NK-92 (cell line): ENCODE data around the gene ATP8A1.

Experiments
- DNase-seq: peaks from one replicate; lab custom pipeline; 2025; ENCODE audit not compliant: unreplicated experiment; lab: John Stamatoyannopoulos, UW

ATP8A1 gene

GRCh38 chr4:42627885-42628646 is 28.8 kb downstream of the ATP8A1 start:
- DNase-seq, result no peak

GRCh38 chr4:42626629-42627146 is 30.2 kb downstream of the ATP8A1 start:
- DNase-seq, result no peak

- no peak for DNase-seq
Observed at GRCh38 chr4:42625329-42625728, 31.6 kb downstream of the ATP8A1 start.

- DNase-seq, result no peak
Observed at GRCh38 chr4:42624551-42624950, 32.4 kb downstream of the ATP8A1 start.

GRCh38 chr4:42618023-42618422 is 38.9 kb downstream of the ATP8A1 start:
- DNase-seq, result no peak

- DNase-seq, result no peak
Observed at GRCh38 chr4:42617030-42617429, 39.9 kb downstream of the ATP8A1 start.

- no peak for DNase-seq
Observed at GRCh38 chr4:42616572-42616971, 40.3 kb downstream of the ATP8A1 start.

GRCh38 chr4:42615131-42615763 is 41.7 kb downstream of the ATP8A1 start:
- DNase-seq, result no peak

- DNase-seq, result no peak
Observed at GRCh38 chr4:42612898-42613297, 44.0 kb downstream of the ATP8A1 start.

GRCh38 chr4:42610941-42611340 is 46.0 kb downstream of the ATP8A1 start:
- no peak for DNase-seq

- DNase-seq, result no peak
Observed at GRCh38 chr4:42609051-42609450, 47.9 kb downstream of the ATP8A1 start.

- DNase-seq, result no peak
Observed at GRCh38 chr4:42608551-42608950, 48.4 kb downstream of the ATP8A1 start.

GRCh38 chr4:42607011-42607726 is 49.7 kb downstream of the ATP8A1 start:
- no peak for DNase-seq

- no peak for DNase-seq
Observed at GRCh38 chr4:42605264-42605663, 51.6 kb downstream of the ATP8A1 start.

- no peak for DNase-seq
Observed at GRCh38 chr4:42603862-42604261, 53.0 kb downstream of the ATP8A1 start.

GRCh38 chr4:42600578-42600977 is 56.3 kb downstream of the ATP8A1 start:
- no peak for DNase-seq

GRCh38 chr4:42596918-42597317 is 60.0 kb downstream of the ATP8A1 start:
- no peak for DNase-seq

- no peak for DNase-seq
Observed at GRCh38 chr4:42594888-42595287, 62.0 kb downstream of the ATP8A1 start.

GRCh38 chr4:42588909-42589308 is 68.0 kb downstream of the ATP8A1 start:
- DNase-seq, result no peak

GRCh38 chr4:42586775-42587174 is 70.1 kb downstream of the ATP8A1 start:
- DNase-seq, result no peak

GRCh38 chr4:42579903-42580302 is 77.0 kb downstream of the ATP8A1 start:
- no peak for DNase-seq

GRCh38 chr4:42578187-42578586 is 78.7 kb downstream of the ATP8A1 start:
- no peak for DNase-seq
